Lower lobe of right lung (tissue), 2 donors: ENCODE results near the gene NFX1. TPM values are rescaled to one million over a fixed set of nuclear protein-coding genes. Genes with fewer than 3 reads are reported as not detected.

ENCODE experiments used
- ATAC-seq, 2 donors: fragments of 200-7000 bp; cut with Tn5 transposase; one replicate each; pipeline ENCODE4 v1.9.1; 2020 to 2022; ENCODE audit warnings: mild to moderate bottlenecking in 2 of 2, moderate library complexity in 2 of 2
- DNase-seq: peaks from one replicate; pipeline ENCODE4 v3.0.0-alpha.2; 2020
- H3K27ac ChIP-seq: fragments of 200-600 bp; one replicate; pipeline ENCODE4 v1.8.0; 2022
- H3K27me3 ChIP-seq: fragments of 200-600 bp; one replicate; pipeline ENCODE4 v1.8.0; 2022; ENCODE audit warnings: low read depth
- H3K36me3 ChIP-seq: fragments of 200-600 bp; one replicate; pipeline ENCODE4 v1.8.0; 2022; ENCODE audit warnings: mild to moderate bottlenecking
- H3K4me1 ChIP-seq: fragments of 200-600 bp; one replicate; pipeline ENCODE4 v1.8.0; 2022
- H3K4me3 ChIP-seq: fragments of 200-600 bp; one replicate; pipeline ENCODE4 v1.8.0; 2022; ENCODE audit warnings: mild to moderate bottlenecking
- H3K9me3 ChIP-seq: fragments of 200-600 bp; one replicate; pipeline ENCODE4 v1.8.0; 2022
- CTCF ChIP-seq: fragments of 200-600 bp; IDR thresholded peaks from one replicate; pipeline ENCODE4 v1.8.0; 2022; ENCODE audit warnings: antibody characterized with exemption, mild to moderate bottlenecking
- intact Hi-C: fragments of 100-400 bp; cut with DNase I; formaldehyde crosslinking; loops from one replicate; pipeline ENCODE4 v1.11.0; 2022
- total RNA-seq: library from RNA; stranded (reverse); fragmentation: NEBNext Ultra II Directional; extraction: Animal tissue kit (Norgen Biotek cat#: 25700); gene quantifications from one replicate; pipeline ENCODE4 v1.2.1, GENCODE V29; 2021
- donor health status: DM: no; HTN: yes; CAD: no; lungs with severe emphysema.

The NFX1 gene
- total RNA-seq, 1 donor from 2014 or later, result 36.2 TPM

- TF ChIP-seq CTCF, result no peak
- peaks cover 99% of the 10 kb centered on the region for H3K36me3 ChIP-seq
- intact Hi-C loops, result no loop called here
These were observed 28.5 kb downstream of the NFX1 start for GRCh38 chr9:33318781-33319180.

GRCh38 chr9:33320230-33320567 is 29.9 kb downstream of the NFX1 start:
- TF ChIP-seq CTCF, result no peak
- Histone ChIP-seq H3K27ac (no peak overlapping the region), H3K4me1 (no peaks in the 10 kb centered on the region), H3K9me3 (no peaks in the 10 kb centered on the region), H3K4me3 (no peak overlapping the region), H3K27me3 (no peaks in the 10 kb centered on the region), H3K36me3 (peaks cover 99% of the 10 kb centered on the region)
- ATAC-seq, result no peak
- intact Hi-C loops, result no loop called here
- no peak for DNase-seq

More at GRCh38 chr9:33318781-33319180, 28.5 kb downstream of the NFX1 start:
- no peaks in the 10 kb centered on the region for H3K9me3 ChIP-seq
- no peak overlapping the region for H3K27ac ChIP-seq
- no peaks in the 10 kb centered on the region for H3K4me1 ChIP-seq
- DNase-seq, result no peak
- H3K4me3 ChIP-seq, result no peak overlapping the region
- H3K27me3 ChIP-seq, result no peaks in the 10 kb centered on the region
- no peak for ATAC-seq

- H3K4me1 ChIP-seq, result no peaks in the 10 kb centered on the region
- ATAC-seq (no peak), DNase-seq (no peak)
- intact Hi-C loops, result no loop called here
- peaks cover 99% of the 10 kb centered on the region for H3K36me3 ChIP-seq
- no peak overlapping the region for H3K27ac ChIP-seq
- H3K4me3 ChIP-seq, result no peak overlapping the region
- H3K27me3 ChIP-seq, result no peaks in the 10 kb centered on the region
- no peaks in the 10 kb centered on the region for H3K9me3 ChIP-seq
- no peak for TF ChIP-seq CTCF
These were observed 30.4 kb downstream of the NFX1 start for GRCh38 chr9:33320568-33321261.

GRCh38 chr9:33329117-33329563 is 38.8 kb downstream of the NFX1 start:
- Histone ChIP-seq H3K9me3 (no peaks in the 10 kb centered on the region), H3K4me3 (no peak overlapping the region), H3K27me3 (no peaks in the 10 kb centered on the region), H3K4me1 (no peaks in the 10 kb centered on the region), H3K36me3 (peaks cover 86% of the 10 kb centered on the region), H3K27ac (peak overlapping the region; percentile 37)
- intact Hi-C loops, result no loop called here
- ATAC-seq, result peak; percentile 97 to 98
- no peak for TF ChIP-seq CTCF
- no peak for DNase-seq

- ATAC-seq (peak in 1 of 2 donors; percentile 45), DNase-seq (no peak)
- H3K9me3 ChIP-seq, result no peaks in the 10 kb centered on the region
- TF ChIP-seq CTCF, result no peak
- peaks cover 86% of the 10 kb centered on the region for H3K36me3 ChIP-seq
- no peak overlapping the region for H3K4me3 ChIP-seq
- no peaks in the 10 kb centered on the region for H3K27me3 ChIP-seq
- H3K27ac ChIP-seq, result peak overlapping the region; percentile 37
- no peaks in the 10 kb centered on the region for H3K4me1 ChIP-seq
- intact Hi-C loops, result no loop called here
These were observed 39.7 kb downstream of the NFX1 start for GRCh38 chr9:33329979-33330378.
